SK-N-SH (cell line): ENCODE results near the gene HPN. TPM values are rescaled to one million over a fixed set of nuclear protein-coding genes. Genes with fewer than 3 reads are reported as not detected.

Source experiments
- CTCF ChIA-PET: fragments of 300-600, 350-600 bp; formaldehyde crosslinking; extraction: SDS; loops from one replicate; lab custom pipeline; 2021; lab: Yijun Ruan, JAX
- POLR2A ChIA-PET: fragments of 350-600 bp; sonication (Branson Sonifier 250); formaldehyde crosslinking; extraction: SDS; loops from one replicate; lab custom pipeline; 2020; ENCODE audit warnings: antibody characterized with exemption, inconsistent platforms; lab: Yijun Ruan, JAX
- DNase-seq: peaks from one replicate; pipeline ENCODE4 v3.0.0; 2012
- H2AFZ ChIP-seq: fragments of 200-600 bp; sonication (generic); 2 replicates; pipeline ENCODE4 v1.8.1; 2016; ENCODE audit warnings: antibody characterized with exemption, mild to moderate bottlenecking, low read depth
- H3F3A ChIP-seq: fragments of 200-600 bp; sonication (generic); replicated peaks from 2 replicates; pipeline ENCODE3; 2016; ENCODE audit warnings: antibody characterized with exemption, mild to moderate bottlenecking; ENCODE audit not compliant: insufficient read depth
- H3K27ac ChIP-seq, 2 experiments: fragments of 200-500 bp in 1 of 2; fragments of 200-600 bp in 1 of 2; sonication (Bioruptor generic) in 1 of 2; sonication (generic), shearing (Covaris generic) in 1 of 2; 2 replicates each; pipeline versions ENCODE4 v1.5.1 to v1.6.1; 2014 to 2016; ENCODE audit warnings: low read depth in 2 of 2, inconsistent platforms in 1 of 2, low read length in 1 of 2, mild to moderate bottlenecking in 1 of 2, mixed read lengths in 1 of 2
- H3K27me3 ChIP-seq: fragments of 200-600 bp; sonication (generic), shearing (Covaris generic); 2 replicates; pipeline ENCODE4 v1.6.1; 2016; ENCODE audit warnings: mixed run types; ENCODE audit not compliant: insufficient read depth
- H3K36me3 ChIP-seq, 2 experiments: fragments of 200-500 bp in 1 of 2; fragments of 200-600 bp in 1 of 2; sonication (Bioruptor generic) in 1 of 2; sonication (generic) in 1 of 2; replicated peaks in 1 of 2; 2 replicates each; pipeline versions ENCODE3 to v1.5.1; 2014 to 2016; ENCODE audit warnings: low read length in 1 of 2, mild to moderate bottlenecking in 1 of 2; ENCODE audit not compliant: insufficient read depth in 2 of 2, control insufficient read depth in 1 of 2
- H3K4me1 ChIP-seq, 2 experiments: fragments of 200-500 bp in 1 of 2; fragments of 200-600 bp in 1 of 2; sonication (Bioruptor generic) in 1 of 2; sonication (generic), shearing (Covaris generic) in 1 of 2; 2 replicates each; pipeline versions ENCODE4 v1.5.1 to v1.6.1; 2014 to 2016; ENCODE audit warnings: low read depth in 1 of 2, low read length in 1 of 2, mixed run types in 1 of 2; ENCODE audit not compliant: insufficient read depth in 2 of 2, control insufficient read depth in 1 of 2
- H3K4me2 ChIP-seq: fragments of 200-600 bp; sonication (generic), shearing (Covaris generic); 2 replicates; pipeline ENCODE4 v1.6.1; 2017; ENCODE audit warnings: mixed run types
- H3K4me3 ChIP-seq, 2 experiments: fragments of 200-500 bp in 1 of 2; fragments of 200-600 bp in 1 of 2; sonication (Bioruptor generic) in 1 of 2; sonication (generic), shearing (Covaris generic) in 1 of 2; 2 replicates each; pipeline versions ENCODE4 v1.5.1 to v1.8.1; 2014 to 2016; ENCODE audit warnings: low read depth in 2 of 2, inconsistent platforms in 1 of 2, low read length in 1 of 2, mild to moderate bottlenecking in 1 of 2, mixed read lengths in 1 of 2, moderate library complexity in 1 of 2
- H3K79me2 ChIP-seq: fragments of 200-600 bp; sonication (generic); 2 replicates; pipeline ENCODE4 v1.8.1; 2017; ENCODE audit warnings: mild to moderate bottlenecking; ENCODE audit not compliant: insufficient read depth
- H3K9ac ChIP-seq: fragments of 200-600 bp; sonication (generic); 2 replicates; pipeline ENCODE4 v1.6.1; 2017; ENCODE audit warnings: mixed run types
- H3K9me2 ChIP-seq: fragments of 200-600 bp; sonication (generic); 2 replicates; pipeline ENCODE4 v1.6.1; 2017; ENCODE audit warnings: mixed run types
- H3K9me3 ChIP-seq: fragments of 200-600 bp; sonication (generic); 2 replicates; pipeline ENCODE4 v1.6.1; 2017; ENCODE audit warnings: mixed run types, mild to moderate bottlenecking, moderate library complexity
- H4K20me1 ChIP-seq: fragments of 200-600 bp; sonication (generic); 2 replicates; pipeline ENCODE4 v1.6.1; 2017; ENCODE audit warnings: mild to moderate bottlenecking, mixed run types; ENCODE audit not compliant: insufficient read depth
- CHD2 ChIP-seq: fragments of 150-350 bp; IDR thresholded peaks from 2 replicates; pipeline ENCODE4 v1.6.1; 2018; ENCODE audit warnings: low read length; ENCODE audit not compliant: partially characterized antibody
- CTCF ChIP-seq: fragments of 200-600 bp; sonication (generic); IDR thresholded peaks from 2 replicates; pipeline ENCODE4 v1.6.1; 2017; ENCODE audit warnings: antibody characterized with exemption, mild to moderate bottlenecking, moderate library complexity
- EP300 ChIP-seq, 2 experiments: IDR thresholded peaks; 2 replicates each; pipeline versions ENCODE4 v1.4.0 to v1.6.1; 2012; ENCODE audit warnings: borderline replicate concordance in 1 of 2, low read depth in 1 of 2, low read length in 1 of 2
- EZH2phosphoT487 ChIP-seq: fragments of 200-600 bp; sonication (generic); IDR thresholded peaks from 2 replicates; pipeline ENCODE4 v1.6.1; 2017; ENCODE audit warnings: low read depth, mixed run types, mild to moderate bottlenecking, antibody characterized with exemption, moderate library complexity, borderline replicate concordance
- FOSL2 ChIP-seq: IDR thresholded peaks from 2 replicates; pipeline ENCODE4 v1.4.0; 2012; ENCODE audit warnings: low read depth, mild to moderate bottlenecking, moderate library complexity, borderline replicate concordance
- FOXJ3 ChIP-seq: sonication (generic); formaldehyde crosslinking; IDR thresholded peaks from 2 replicates; pipeline ENCODE4 v1.5.1; 2020; ENCODE audit warnings: mild to moderate bottlenecking, missing genetic modification reagents
- FOXM1 ChIP-seq: IDR thresholded peaks from 2 replicates; pipeline ENCODE4 v1.4.0; 2012; ENCODE audit warnings: low read depth, mild to moderate bottlenecking
- GATA2 ChIP-seq: sonication (generic); formaldehyde crosslinking; IDR thresholded peaks from 2 replicates; pipeline ENCODE4 v1.5.0; 2020; ENCODE audit warnings: mild to moderate bottlenecking, missing genetic modification reagents
- IRF3 ChIP-seq: fragments of 150-350 bp; IDR thresholded peaks from 2 replicates; pipeline ENCODE4 v1.6.1; 2016; ENCODE audit warnings: mild to moderate bottlenecking, low read depth, low read length
- JUND ChIP-seq: IDR thresholded peaks from 2 replicates; pipeline ENCODE4 v1.4.0; 2012
- NRF1 ChIP-seq: IDR thresholded peaks from 2 replicates; pipeline ENCODE4 v1.6.1; 2012; ENCODE audit warnings: low read depth, mild to moderate bottlenecking, low read length
- POLR2AphosphoS5 ChIP-seq: IDR thresholded peaks from 2 replicates; pipeline ENCODE4 v1.6.1; 2012; ENCODE audit warnings: low read depth, low read length
- RAD21 ChIP-seq: IDR thresholded peaks from 2 replicates; pipeline ENCODE4 v1.6.1; 2012; ENCODE audit warnings: mild to moderate bottlenecking, low read length
- RCOR1 ChIP-seq: fragments of 150-350 bp; IDR thresholded peaks from 2 replicates; pipeline ENCODE4 v1.6.1; 2017; ENCODE audit warnings: antibody characterized with exemption, low read length
- SIN3A ChIP-seq: IDR thresholded peaks from 2 replicates; pipeline ENCODE4 v1.6.1; 2012; ENCODE audit warnings: low read depth, mild to moderate bottlenecking, low read length, moderate library complexity, borderline replicate concordance
- TCF12 ChIP-seq: IDR thresholded peaks from 2 replicates; pipeline ENCODE4 v1.4.0; 2012
- TEAD4 ChIP-seq: IDR thresholded peaks from 2 replicates; pipeline ENCODE4 v1.4.0; 2012; ENCODE audit warnings: mild to moderate bottlenecking, borderline replicate concordance; ENCODE audit not compliant: insufficient read depth
- YY1 ChIP-seq: IDR thresholded peaks from 2 replicates; pipeline ENCODE4 v1.4.0; 2012; ENCODE audit warnings: low read depth, mild to moderate bottlenecking
- ZBTB33 ChIP-seq: IDR thresholded peaks from 2 replicates; pipeline ENCODE4 v1.4.0; 2012; ENCODE audit warnings: low read depth, borderline replicate concordance
- WGBS: methylation state at CpG from one replicate; pipeline ENCODE4 v1.1.6; 2017; ENCODE audit warnings: low lambda C conversion rate; 5-methylcytosine and 5-hydroxymethylcytosine counted together
- polyA plus RNA-seq, 3 experiments: library from polyadenylated mRNA; depleted of rRNA; stranded (reverse); fragments of >200 nt; gene quantifications; 2 replicates each; pipeline ENCODE4 v1.2.3, GENCODE V29; 2012
- TF ChIP-seq, protein P1 (sequence below): IDR thresholded peaks from 2 replicates; pipeline ENCODE4 v1.4.0; 2012; ENCODE audit warnings: low read depth, borderline replicate concordance
- TF ChIP-seq, protein P2 (sequence below): IDR thresholded peaks from 2 replicates; pipeline ENCODE4; 2012
- TF ChIP-seq, protein P3 (sequence below): fragments of 150-350 bp; IDR thresholded peaks from 2 replicates; pipeline ENCODE4 v1.6.1; 2017; ENCODE audit warnings: antibody characterized with exemption, low read length, low read depth, borderline replicate concordance

Gene HPN
- polyA plus RNA-seq, 1 of the 3 experiments (the other 2 are of a cell fraction): 0.05 TPM

- no peak for TF ChIP-seq TEAD4
- TF ChIP-seq RAD21: no peak
- no peak for TF ChIP-seq EP300 (IDR thresholded peaks at IDR 0.05; ENCODE audit: borderline replicate concordance in 1 of 2, low read depth in 1 of 2, low read length in 1 of 2)
- TF ChIP-seq FOSL2: no peak
- no peak for TF ChIP-seq RCOR1
- no peak for TF ChIP-seq NRF1
- TF ChIP-seq POLR2AphosphoS5: no peak
- no peak for TF ChIP-seq IRF3
- no peak for TF ChIP-seq CHD2
Measured at GRCh38 chr19:35077411-35078223, 36.1 kb downstream of the HPN start (continued).

GRCh38 chr19:35079826-35080225, 38.3 kb downstream of the HPN start:
- no peaks in the 10 kb centered on the region for H3F3A ChIP-seq
- H3K79me2 ChIP-seq: no peaks in the 10 kb centered on the region
- WGBS: 75% methylated on average over 14 of the region's 14 CpGs
- H3K9me3 ChIP-seq: no peaks in the 10 kb centered on the region
- H4K20me1 ChIP-seq: no peaks in the 10 kb centered on the region
- H2AFZ ChIP-seq: no peak overlapping the region
- ChIA-PET CTCF (interaction anchor here (0.7 to 6.0 kb wide), 5 partner anchors 10 to 358 kb away, joined by 3 to 38 read pairs (median 6); no protein-coding TSS in a partner anchor), POLR2A (no interaction called here)
- H3K27me3 ChIP-seq: no peaks in the 10 kb centered on the region
- H3K27ac ChIP-seq: no peak overlapping the region
- no peak overlapping the region for H3K9ac ChIP-seq
- H3K9me2 ChIP-seq: no peaks in the 10 kb centered on the region
- H3K4me1 ChIP-seq: no peaks in the 10 kb centered on the region
- no peaks in the 10 kb centered on the region for H3K36me3 ChIP-seq
- H3K4me3 ChIP-seq: no peak overlapping the region
- no peak for DNase-seq
- H3K4me2 ChIP-seq: no peak overlapping the region
- TF ChIP-seq TCF12 (no peak), RCOR1 (no peak), YY1 (no peak), FOSL2 (no peak), ZBTB33 (no peak), POLR2AphosphoS5 (no peak), CTCF (no peak), JUND (no peak), FOXM1 (no peak), GATA2 (CRISPR knock-in tag) (no peak), SIN3A (no peak), EZH2phosphoT487 (no peak), FOXJ3 (CRISPR knock-in tag) (no peak)
- TF ChIP-seq, protein P1, sequence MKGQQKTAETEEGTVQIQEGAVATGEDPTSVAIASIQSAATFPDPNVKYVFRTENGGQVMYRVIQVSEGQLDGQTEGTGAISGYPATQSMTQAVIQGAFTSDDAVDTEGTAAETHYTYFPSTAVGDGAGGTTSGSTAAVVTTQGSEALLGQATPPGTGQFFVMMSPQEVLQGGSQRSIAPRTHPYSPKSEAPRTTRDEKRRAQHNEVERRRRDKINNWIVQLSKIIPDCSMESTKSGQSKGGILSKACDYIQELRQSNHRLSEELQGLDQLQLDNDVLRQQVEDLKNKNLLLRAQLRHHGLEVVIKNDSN: no peak
- TF ChIP-seq, protein P2, sequence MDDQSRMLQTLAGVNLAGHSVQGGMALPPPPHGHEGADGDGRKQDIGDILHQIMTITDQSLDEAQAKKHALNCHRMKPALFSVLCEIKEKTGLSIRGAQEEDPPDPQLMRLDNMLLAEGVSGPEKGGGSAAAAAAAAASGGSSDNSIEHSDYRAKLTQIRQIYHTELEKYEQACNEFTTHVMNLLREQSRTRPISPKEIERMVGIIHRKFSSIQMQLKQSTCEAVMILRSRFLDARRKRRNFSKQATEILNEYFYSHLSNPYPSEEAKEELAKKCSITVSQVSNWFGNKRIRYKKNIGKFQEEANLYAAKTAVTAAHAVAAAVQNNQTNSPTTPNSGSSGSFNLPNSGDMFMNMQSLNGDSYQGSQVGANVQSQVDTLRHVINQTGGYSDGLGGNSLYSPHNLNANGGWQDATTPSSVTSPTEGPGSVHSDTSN: no peak
- TF ChIP-seq, protein P3, sequence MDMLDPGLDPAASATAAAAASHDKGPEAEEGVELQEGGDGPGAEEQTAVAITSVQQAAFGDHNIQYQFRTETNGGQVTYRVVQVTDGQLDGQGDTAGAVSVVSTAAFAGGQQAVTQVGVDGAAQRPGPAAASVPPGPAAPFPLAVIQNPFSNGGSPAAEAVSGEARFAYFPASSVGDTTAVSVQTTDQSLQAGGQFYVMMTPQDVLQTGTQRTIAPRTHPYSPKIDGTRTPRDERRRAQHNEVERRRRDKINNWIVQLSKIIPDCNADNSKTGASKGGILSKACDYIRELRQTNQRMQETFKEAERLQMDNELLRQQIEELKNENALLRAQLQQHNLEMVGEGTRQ: no peak
